Effector CD8-positive, alpha-beta T cell (primary cell): ENCODE results near the gene PXK.
"Not testable (repeated sequence)": the region's sequence is repeated elsewhere in the genome, so short reads cannot be mapped to it uniquely, and the experiment has no call there.

Experiments used
- DNase-seq: peaks from one replicate; lab custom pipeline; 2025; lab: John Stamatoyannopoulos, UW

The PXK gene

GRCh38 chr3:58323529-58324390 lies 8.9 kb upstream of the PXK start:
- no peak for DNase-seq

- no peak for DNase-seq
Measured at GRCh38 chr3:58324391-58325390, 8.0 kb upstream of the PXK start.

DNA sequence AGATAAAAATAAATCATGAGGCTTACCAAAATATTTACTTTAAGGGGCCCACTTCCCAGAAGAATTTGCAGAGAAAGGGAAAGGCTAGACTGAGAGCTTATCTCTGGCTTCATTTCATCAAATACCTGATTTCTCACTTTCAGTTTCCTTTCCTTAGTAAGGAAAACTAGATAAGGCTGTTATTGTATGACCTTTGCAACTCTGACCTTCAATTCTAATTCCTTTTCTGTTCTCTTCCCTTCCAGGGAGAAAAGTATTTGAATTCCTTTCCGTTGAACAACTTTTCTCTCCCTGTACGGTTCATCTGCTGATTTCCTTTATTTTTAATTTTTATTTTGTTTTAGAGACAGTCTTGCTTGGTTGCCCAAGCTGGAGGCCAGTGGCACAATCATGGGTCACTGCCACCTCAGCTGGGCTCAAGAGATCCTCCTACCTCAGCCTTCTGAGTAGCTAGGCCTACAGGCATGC lies 7.1 kb upstream of the PXK start:
- no peak for DNase-seq

DNA sequence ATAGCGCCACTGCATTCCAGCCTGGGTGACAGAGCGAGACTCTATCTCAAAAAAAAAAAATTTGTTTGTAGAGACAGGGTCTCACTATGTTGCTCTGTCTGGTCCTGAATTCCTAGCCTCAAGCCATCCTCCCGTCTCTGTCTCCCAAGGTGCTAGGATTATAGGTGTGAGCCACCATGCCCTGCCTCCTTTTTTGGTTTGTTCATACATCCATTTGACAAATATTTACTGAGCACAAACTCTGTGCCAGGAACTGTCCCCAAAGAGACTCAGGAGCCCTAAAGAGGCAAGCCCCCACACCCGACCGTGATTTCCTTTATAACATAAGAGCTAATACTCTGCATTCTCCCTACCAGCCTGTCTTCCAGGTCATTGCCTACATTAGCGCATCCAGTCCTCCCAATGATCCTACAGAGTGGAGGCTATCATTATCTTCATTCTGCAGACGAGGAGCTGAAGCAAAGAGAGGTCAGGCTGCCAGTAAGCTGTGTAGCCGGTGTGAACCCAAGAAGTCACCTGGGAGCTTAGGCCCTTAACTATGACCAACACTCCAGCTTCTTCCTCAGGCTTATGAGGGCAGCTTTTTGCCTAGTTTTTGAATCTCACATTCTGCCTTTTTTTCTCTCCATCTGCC lies 6.3 kb upstream of the PXK start:
- no peak for DNase-seq

DNA sequence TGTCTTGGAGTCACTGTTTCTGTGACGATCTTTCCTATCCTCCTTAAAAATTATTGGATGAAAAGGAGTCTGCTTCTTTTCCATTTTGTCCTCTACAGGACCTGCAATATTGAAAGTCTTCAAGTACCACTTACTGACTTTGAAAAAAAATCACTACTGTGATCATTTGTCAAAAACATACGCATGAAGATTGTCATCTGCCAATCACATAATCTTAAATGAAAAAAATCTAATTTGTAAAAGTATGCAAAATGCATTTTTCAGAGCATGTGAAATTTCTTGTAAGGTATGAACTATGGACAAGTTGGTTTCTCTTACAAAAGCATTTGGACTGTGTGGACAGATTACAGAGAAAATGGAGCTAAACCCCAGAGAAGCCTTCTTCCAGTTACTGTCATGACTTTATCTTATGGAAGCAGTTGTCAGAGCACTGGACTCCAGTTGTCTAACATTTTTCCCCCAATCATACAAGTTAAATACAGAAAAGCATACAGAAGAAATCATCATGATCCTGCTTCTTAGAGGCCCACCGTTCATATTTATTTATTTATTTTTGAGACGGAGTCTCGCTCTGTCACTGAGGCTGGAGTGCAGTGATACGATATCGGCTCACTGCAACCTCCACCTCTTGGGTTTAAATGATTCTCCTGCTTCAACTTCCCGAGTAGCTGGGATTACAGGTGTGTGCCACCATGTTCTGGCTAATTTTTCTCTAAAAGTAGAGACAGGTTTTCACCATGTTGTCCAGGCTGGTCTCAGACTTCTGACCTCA lies 3.4 kb upstream of the PXK start:
- no peak for DNase-seq

- no peak for DNase-seq
Measured at GRCh38 chr3:58329922-58330413, 2.7 kb upstream of the PXK start.

- no peak for DNase-seq
Measured at GRCh38 chr3:58331593-58332152, 1.0 kb upstream of the PXK start.

GRCh38 chr3:58333206-58334012 lies 717 bp downstream of the PXK start:
- DNase-seq: no peak

DNA sequence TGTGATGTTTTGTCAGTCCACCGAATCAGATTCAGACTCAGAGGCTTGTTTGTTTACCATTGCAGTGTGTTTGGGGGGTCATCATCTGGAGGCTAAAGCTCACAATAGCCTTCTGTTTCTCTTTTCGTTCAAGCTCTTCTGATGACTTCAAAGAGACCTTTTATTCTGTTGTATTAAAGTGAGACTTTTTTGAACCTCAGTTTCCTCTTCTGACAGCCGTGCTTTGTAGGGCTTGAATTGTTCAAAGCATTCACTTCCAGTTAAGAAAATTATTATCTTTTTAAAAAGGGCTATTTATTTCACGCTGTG lies 1.3 kb downstream of the PXK start:
- DNase-seq: no peak

DNA sequence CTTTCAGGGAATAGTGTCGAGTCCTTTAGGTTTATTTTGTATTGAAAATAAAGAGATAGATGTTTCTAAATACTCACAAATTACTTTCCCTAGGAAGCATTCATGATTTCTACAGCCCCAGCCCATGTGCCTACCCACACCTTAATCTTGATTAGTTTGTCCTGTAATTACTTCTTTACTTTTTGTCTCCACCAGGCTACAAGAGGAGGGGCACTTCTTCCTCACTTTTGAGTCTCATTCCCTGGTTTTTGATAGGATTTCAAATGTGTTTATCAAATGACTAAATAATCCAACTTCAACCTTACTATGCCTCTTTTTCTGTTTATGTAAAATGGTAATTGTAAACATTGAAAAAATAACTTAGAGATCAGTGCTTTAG lies 1.8 kb downstream of the PXK start:
- no peak for DNase-seq

GRCh38 chr3:58335652-58335947 lies 2.9 kb downstream of the PXK start:
- no peak for DNase-seq

DNA sequence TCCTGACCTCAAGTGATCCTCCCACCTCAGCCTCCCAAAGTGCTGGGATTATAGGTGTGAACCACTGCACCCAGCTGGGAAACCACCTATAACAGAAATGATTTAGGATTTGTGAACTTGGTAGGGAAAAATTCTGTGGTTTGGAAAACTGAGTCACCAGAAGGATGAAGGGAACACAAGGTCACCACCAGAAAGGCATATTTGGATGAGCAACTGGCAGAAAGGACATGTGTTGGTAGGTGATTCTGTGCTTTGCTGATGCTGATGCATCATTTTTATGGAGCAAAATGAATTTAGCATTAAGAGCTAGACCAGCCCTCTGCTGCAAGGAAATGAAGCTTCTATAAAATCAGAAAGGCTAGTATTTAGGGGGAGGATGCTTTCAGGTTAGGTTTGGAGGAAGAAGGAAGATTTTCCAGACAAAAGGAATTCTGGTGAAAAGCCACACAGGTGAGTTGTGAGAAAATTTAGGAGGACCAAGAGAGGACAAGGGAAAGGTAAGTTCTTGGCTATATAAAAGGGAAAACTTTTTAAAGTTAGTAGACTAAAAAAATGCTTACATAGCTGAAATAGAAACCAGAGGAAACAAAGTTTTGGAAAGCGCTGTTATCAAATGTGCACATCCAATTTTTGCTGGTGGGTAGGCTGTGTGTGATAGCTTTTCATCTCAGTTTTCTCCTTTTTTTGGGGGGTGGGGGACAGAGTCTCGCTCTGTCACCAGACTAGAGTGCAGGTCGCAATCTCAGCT lies 3.6 kb downstream of the PXK start:
- no peak for DNase-seq

- no peak for DNase-seq
Measured at GRCh38 chr3:58337190-58337589, 4.5 kb downstream of the PXK start.

DNA sequence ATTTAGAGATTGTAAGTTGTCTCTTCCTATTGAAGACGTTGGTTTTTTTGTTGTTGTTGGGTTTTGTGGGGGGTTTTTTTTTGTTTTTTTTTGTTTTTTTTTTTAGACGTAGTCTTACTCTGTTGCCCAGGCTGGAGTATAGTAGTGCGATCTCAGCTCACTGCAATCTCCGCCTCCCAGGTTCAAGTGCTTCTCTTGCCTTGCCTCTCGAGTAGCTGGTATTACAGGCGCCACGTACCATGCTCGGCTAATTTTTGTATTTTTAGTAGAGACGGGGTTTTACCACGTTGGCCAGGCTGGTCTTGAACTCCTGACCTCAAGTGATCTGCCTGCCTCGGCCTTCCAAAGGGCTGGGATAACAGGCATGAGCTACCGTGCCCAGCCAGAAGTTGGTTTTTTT lies 6.5 kb downstream of the PXK start:
- not testable (repeated sequence) for DNase-seq

DNA sequence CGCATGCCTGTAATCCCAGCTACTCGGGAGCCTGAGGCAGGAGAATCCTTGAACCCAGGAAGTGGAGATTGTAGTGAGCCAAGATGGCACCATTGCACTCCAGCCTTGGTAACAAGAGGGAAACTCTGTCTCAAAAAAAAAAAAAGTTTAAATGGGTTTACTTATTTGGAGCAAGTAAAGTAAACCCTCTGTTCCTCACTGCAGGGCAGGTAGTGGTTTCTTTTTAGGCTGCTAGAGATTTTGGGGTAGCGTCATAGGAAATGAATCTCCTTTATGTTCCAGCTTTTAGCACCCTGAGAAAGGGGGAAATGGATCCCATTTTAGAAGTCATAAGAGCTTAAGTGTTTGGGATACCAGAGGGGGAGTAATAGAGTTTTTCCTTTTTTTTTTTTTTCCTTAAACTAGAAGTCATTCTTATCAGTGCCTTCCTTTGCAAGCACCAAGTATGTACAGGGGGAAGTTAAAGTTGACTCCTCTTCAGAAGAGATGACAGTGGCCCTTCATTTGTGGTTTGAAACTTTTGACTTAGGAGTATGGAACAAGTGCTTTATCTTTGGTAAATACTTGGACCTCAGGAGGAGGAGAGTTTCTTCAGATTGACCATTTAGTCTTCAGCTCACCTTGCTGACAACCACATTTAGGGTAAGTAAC lies 8.0 kb downstream of the PXK start:
- DNase-seq: no peak

DNA sequence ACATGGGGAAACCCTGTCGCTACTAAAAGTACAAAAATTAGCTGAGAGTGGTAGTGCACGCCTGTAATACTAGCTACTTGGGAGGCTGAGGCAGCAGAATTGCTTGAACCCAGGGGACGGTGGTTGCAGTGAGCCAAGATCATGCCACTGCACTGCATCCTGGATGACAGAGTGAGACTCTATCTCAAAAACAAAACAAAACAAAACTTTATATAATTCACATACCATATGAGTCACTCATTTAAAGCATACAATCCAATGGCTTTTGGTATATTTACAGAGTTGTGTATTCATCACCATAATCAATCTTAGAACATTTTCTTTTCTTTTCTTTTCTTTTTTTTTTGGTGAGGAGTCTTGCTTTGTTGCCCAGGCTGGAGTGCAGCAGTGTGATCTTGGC lies 8.7 kb downstream of the PXK start:
- no peak for DNase-seq

- no peak for DNase-seq
Measured at GRCh38 chr3:58342676-58343075, 10.0 kb downstream of the PXK start.

GRCh38 chr3:58345457-58345856 lies 12.8 kb downstream of the PXK start:
- no peak for DNase-seq

DNA sequence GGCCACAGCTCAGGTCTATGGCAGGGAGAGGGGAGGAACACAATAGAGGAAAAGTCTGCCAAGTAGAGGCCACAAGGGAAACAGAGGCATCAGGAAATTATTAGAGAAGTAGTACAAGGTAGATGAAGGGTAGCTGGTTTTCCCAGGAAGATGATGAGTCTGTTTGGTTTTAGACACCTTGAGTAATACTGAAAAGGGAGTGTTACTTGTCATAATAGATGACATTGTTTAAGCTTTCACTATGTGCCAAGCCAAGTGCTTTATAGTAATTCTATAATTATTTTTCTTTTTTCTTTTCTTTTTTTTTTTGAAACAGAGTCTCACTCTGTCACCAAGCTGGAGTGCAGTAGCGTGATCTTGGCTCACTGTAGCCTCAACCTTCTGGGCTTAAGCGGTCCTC lies 13.7 kb downstream of the PXK start:
- DNase-seq: no peak
